ENCODE results near the gene TAB2.

DNA sequence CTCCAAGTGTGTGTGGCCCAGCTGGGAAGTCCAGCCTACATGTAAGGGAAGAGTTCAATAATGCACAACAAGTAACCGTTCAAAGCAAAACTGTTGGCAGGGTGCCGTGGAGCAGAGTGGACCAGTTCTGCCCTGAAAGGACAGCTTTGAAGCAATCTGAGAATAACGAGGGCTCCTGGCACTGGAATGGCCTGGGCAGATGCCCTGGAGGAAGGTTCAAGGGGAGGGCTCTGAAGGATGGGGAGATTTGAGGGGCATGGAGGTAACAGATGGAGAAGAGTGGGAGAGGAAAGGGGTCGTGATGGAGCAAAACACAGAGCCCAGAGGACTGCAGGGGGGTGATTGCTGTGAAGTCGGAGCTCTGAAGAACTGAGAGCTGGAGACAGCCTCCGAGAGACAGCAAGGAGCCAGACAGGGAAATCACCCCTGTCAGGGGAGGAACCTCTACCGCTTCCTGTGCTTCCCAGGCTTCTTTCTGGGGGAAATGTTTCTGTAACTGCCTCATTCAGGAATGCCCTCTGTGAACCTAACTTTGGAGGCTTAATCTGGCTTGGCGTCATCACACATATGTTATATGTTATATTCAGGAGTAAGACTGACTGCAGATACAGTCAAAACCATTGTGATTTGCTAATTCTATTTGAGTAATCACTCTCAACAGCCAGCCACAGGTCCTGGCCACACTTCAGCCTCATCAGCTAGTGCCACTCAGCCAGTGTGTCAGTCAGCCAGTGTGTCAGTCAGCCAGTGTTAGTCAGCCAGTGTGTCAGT, 126.1 kb downstream of the TAB2 start:
- TF ChIP-seq, protein P1, sequence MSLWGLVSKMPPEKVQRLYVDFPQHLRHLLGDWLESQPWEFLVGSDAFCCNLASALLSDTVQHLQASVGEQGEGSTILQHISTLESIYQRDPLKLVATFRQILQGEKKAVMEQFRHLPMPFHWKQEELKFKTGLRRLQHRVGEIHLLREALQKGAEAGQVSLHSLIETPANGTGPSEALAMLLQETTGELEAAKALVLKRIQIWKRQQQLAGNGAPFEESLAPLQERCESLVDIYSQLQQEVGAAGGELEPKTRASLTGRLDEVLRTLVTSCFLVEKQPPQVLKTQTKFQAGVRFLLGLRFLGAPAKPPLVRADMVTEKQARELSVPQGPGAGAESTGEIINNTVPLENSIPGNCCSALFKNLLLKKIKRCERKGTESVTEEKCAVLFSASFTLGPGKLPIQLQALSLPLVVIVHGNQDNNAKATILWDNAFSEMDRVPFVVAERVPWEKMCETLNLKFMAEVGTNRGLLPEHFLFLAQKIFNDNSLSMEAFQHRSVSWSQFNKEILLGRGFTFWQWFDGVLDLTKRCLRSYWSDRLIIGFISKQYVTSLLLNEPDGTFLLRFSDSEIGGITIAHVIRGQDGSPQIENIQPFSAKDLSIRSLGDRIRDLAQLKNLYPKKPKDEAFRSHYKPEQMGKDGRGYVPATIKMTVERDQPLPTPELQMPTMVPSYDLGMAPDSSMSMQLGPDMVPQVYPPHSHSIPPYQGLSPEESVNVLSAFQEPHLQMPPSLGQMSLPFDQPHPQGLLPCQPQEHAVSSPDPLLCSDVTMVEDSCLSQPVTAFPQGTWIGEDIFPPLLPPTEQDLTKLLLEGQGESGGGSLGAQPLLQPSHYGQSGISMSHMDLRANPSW (CRISPR knock-in tag; conservative IDR thresholded peaks at IDR 0.05; ENCODE audit: low read depth) = no peak
- TF ChIP-seq, protein P2, sequence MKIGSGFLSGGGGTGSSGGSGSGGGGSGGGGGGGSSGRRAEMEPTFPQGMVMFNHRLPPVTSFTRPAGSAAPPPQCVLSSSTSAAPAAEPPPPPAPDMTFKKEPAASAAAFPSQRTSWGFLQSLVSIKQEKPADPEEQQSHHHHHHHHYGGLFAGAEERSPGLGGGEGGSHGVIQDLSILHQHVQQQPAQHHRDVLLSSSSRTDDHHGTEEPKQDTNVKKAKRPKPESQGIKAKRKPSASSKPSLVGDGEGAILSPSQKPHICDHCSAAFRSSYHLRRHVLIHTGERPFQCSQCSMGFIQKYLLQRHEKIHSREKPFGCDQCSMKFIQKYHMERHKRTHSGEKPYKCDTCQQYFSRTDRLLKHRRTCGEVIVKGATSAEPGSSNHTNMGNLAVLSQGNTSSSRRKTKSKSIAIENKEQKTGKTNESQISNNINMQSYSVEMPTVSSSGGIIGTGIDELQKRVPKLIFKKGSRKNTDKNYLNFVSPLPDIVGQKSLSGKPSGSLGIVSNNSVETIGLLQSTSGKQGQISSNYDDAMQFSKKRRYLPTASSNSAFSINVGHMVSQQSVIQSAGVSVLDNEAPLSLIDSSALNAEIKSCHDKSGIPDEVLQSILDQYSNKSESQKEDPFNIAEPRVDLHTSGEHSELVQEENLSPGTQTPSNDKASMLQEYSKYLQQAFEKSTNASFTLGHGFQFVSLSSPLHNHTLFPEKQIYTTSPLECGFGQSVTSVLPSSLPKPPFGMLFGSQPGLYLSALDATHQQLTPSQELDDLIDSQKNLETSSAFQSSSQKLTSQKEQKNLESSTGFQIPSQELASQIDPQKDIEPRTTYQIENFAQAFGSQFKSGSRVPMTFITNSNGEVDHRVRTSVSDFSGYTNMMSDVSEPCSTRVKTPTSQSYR (CRISPR knock-in tag; IDR thresholded peaks at IDR 0.05) = no peak
- TF ChIP-seq, protein P3, sequence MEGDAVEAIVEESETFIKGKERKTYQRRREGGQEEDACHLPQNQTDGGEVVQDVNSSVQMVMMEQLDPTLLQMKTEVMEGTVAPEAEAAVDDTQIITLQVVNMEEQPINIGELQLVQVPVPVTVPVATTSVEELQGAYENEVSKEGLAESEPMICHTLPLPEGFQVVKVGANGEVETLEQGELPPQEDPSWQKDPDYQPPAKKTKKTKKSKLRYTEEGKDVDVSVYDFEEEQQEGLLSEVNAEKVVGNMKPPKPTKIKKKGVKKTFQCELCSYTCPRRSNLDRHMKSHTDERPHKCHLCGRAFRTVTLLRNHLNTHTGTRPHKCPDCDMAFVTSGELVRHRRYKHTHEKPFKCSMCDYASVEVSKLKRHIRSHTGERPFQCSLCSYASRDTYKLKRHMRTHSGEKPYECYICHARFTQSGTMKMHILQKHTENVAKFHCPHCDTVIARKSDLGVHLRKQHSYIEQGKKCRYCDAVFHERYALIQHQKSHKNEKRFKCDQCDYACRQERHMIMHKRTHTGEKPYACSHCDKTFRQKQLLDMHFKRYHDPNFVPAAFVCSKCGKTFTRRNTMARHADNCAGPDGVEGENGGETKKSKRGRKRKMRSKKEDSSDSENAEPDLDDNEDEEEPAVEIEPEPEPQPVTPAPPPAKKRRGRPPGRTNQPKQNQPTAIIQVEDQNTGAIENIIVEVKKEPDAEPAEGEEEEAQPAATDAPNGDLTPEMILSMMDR (IDR thresholded peaks at IDR 0.05) = no peak
- TF ChIP-seq, protein P4, sequence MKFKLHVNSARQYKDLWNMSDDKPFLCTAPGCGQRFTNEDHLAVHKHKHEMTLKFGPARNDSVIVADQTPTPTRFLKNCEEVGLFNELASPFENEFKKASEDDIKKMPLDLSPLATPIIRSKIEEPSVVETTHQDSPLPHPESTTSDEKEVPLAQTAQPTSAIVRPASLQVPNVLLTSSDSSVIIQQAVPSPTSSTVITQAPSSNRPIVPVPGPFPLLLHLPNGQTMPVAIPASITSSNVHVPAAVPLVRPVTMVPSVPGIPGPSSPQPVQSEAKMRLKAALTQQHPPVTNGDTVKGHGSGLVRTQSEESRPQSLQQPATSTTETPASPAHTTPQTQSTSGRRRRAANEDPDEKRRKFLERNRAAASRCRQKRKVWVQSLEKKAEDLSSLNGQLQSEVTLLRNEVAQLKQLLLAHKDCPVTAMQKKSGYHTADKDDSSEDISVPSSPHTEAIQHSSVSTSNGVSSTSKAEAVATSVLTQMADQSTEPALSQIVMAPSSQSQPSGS (CRISPR knock-in tag; IDR thresholded peaks at IDR 0.05; ENCODE audit: borderline replicate concordance, low read depth) = no peak

All from WTC11 (cell line).